Vagina (tissue), 2 donors: ENCODE measurements around the gene TSPAN14. TPM values are rescaled to one million over a fixed set of nuclear protein-coding genes. Genes with fewer than 3 reads are reported as not detected.
"Not testable (repeated sequence)": the region's sequence is repeated elsewhere in the genome, so short reads cannot be mapped to it uniquely, and the experiment has no call there.

ENCODE experiments used
- DNase-seq, 2 donors: peaks; one replicate each; pipeline ENCODE4 v3.0.0-alpha.2; 2017; ENCODE audit errors: extremely low spot score in 2 of 2
- H3K27ac ChIP-seq: fragments of 200-600 bp; sonication (generic); one replicate; pipeline ENCODE4 v1.5.1; 2019
- H3K27me3 ChIP-seq: fragments of 200-600 bp; sonication (generic); one replicate; pipeline ENCODE4 v1.5.1; 2019
- H3K36me3 ChIP-seq, 2 donors: fragments of 200-600 bp; sonication (generic); one replicate each; pipeline ENCODE4 v1.5.1; 2017 to 2019
- H3K4me1 ChIP-seq: fragments of 200-600 bp; sonication (generic); one replicate; pipeline ENCODE4 v1.5.1; 2019
- H3K4me3 ChIP-seq, 2 donors: fragments of 200-600 bp; sonication (generic); 1 replicate in 1 of 2; 2 replicates in 1 of 2; pipeline ENCODE4 v1.5.1; 2016 to 2019
- H3K9me3 ChIP-seq: fragments of 200-600 bp; sonication (generic); one replicate; pipeline ENCODE4 v1.5.1; 2019
- CTCF ChIP-seq, 3 experiments: fragments of 450-650 bp in 2 of 3; fragments of 200-600 bp in 1 of 3; sonication (generic) in 1 of 3; IDR thresholded peaks; one replicate each; pipeline ENCODE4 v1.5.1; 2017 to 2019; ENCODE audit warnings: antibody characterized with exemption in 3 of 3, mild to moderate bottlenecking in 2 of 3, moderate library complexity in 2 of 3
- POLR2A ChIP-seq, 2 donors: fragments of 450-650 bp; IDR thresholded peaks; one replicate each; pipeline ENCODE4 v1.6.1; 2017; ENCODE audit warnings: antibody characterized with exemption in 2 of 2, mild to moderate bottlenecking in 2 of 2, moderate library complexity in 2 of 2
- POLR2AphosphoS5 ChIP-seq, 2 donors: sonication (generic); formaldehyde crosslinking; IDR thresholded peaks; one replicate each; pipeline ENCODE4 v1.9.0; 2017; ENCODE audit warnings: antibody characterized with exemption in 2 of 2, mild to moderate bottlenecking in 2 of 2, low read depth in 1 of 2; ENCODE audit not compliant: insufficient read depth in 1 of 2
- intact Hi-C: fragments of 100-400 bp; cut with DNase I; formaldehyde crosslinking; loops from one replicate; pipeline ENCODE4 v1.15.1; 2023
- total RNA-seq: library from RNA; depleted of rRNA; stranded (reverse); fragments of >200 nt; gene quantifications from one replicate; pipeline ENCODE4 v1.2.3, GENCODE V29; 2016

The TSPAN14 gene
- total RNA-seq, 1 donor from 2014 or later: 98.0 TPM

- no peak for DNase-seq
- Histone ChIP-seq H3K4me1 (peaks cover 28% of the 10 kb centered on the region), H3K4me3 (no peak overlapping the region), H3K27ac (no peak overlapping the region), H3K27me3 (no peaks in the 10 kb centered on the region), H3K36me3 (no peaks in the 10 kb centered on the region), H3K9me3 (no peaks in the 10 kb centered on the region)
- intact Hi-C loops: no loop called here
- no peak for TF ChIP-seq POLR2A (IDR thresholded peaks at IDR 0.05)
- TF ChIP-seq CTCF (IDR thresholded peaks at IDR 0.05): no peak
- TF ChIP-seq POLR2AphosphoS5 (IDR thresholded peaks at IDR 0.05; ENCODE audit: insufficient read depth in 1 of 2, low read depth in 1 of 2): no peak
Observed at GRCh38 chr10:80528901-80529300, 74.8 kb downstream of the TSPAN14 start.

- H3K9me3 ChIP-seq: no peaks in the 10 kb centered on the region
- peaks cover 23% of the 10 kb centered on the region for H3K4me1 ChIP-seq
- no peaks in the 10 kb centered on the region for H3K27me3 ChIP-seq
- intact Hi-C loops: no loop called here
- H3K27ac ChIP-seq: no peak overlapping the region
- DNase-seq: no peak
- H3K4me3 ChIP-seq: no peak overlapping the region
- no peaks in the 10 kb centered on the region for H3K36me3 ChIP-seq
- TF ChIP-seq CTCF (IDR thresholded peaks at IDR 0.05) (no peak), POLR2A (IDR thresholded peaks at IDR 0.05) (no peak), POLR2AphosphoS5 (IDR thresholded peaks at IDR 0.05; ENCODE audit: insufficient read depth in 1 of 2, low read depth in 1 of 2) (no peak)
Observed at GRCh38 chr10:80529604-80530003, 75.5 kb downstream of the TSPAN14 start.

- intact Hi-C loops: no loop called here
- Histone ChIP-seq H3K27ac (no peak overlapping the region), H3K4me3 (no peak overlapping the region), H3K36me3 (no peaks in the 10 kb centered on the region), H3K9me3 (no peaks in the 10 kb centered on the region), H3K27me3 (no peaks in the 10 kb centered on the region), H3K4me1 (peaks cover 23% of the 10 kb centered on the region)
- TF ChIP-seq POLR2AphosphoS5 (IDR thresholded peaks at IDR 0.05; ENCODE audit: insufficient read depth in 1 of 2, low read depth in 1 of 2): no peak
- TF ChIP-seq POLR2A (IDR thresholded peaks at IDR 0.05): no peak
- no peak for TF ChIP-seq CTCF (IDR thresholded peaks at IDR 0.05)
- no peak for DNase-seq
Observed at GRCh38 chr10:80530251-80530650, 76.1 kb downstream of the TSPAN14 start.

GRCh38 chr10:80530816-80531215, 76.7 kb downstream of the TSPAN14 start:
- Histone ChIP-seq H3K27me3 (no peaks in the 10 kb centered on the region), H3K9me3 (no peaks in the 10 kb centered on the region), H3K4me3 (no peak overlapping the region), H3K36me3 (no peaks in the 10 kb centered on the region), H3K4me1 (peaks cover 23% of the 10 kb centered on the region), H3K27ac (no peak overlapping the region)
- no peak for DNase-seq
- TF ChIP-seq POLR2A (IDR thresholded peaks at IDR 0.05) (no peak), POLR2AphosphoS5 (IDR thresholded peaks at IDR 0.05; ENCODE audit: insufficient read depth in 1 of 2, low read depth in 1 of 2) (no peak), CTCF (IDR thresholded peaks at IDR 0.05) (no peak)
- intact Hi-C loops: no loop called here

- no peak overlapping the region for H3K27ac ChIP-seq
- no peak for TF ChIP-seq CTCF (IDR thresholded peaks at IDR 0.05)
- TF ChIP-seq POLR2AphosphoS5 (IDR thresholded peaks at IDR 0.05; ENCODE audit: insufficient read depth in 1 of 2, low read depth in 1 of 2): no peak
- no peak for TF ChIP-seq POLR2A (IDR thresholded peaks at IDR 0.05)
- no peaks in the 10 kb centered on the region for H3K27me3 ChIP-seq
- intact Hi-C loops: no loop called here
- no peaks in the 10 kb centered on the region for H3K36me3 ChIP-seq
- DNase-seq: no peak
- no peaks in the 10 kb centered on the region for H3K9me3 ChIP-seq
- peaks cover 12% of the 10 kb centered on the region for H3K4me1 ChIP-seq
- H3K4me3 ChIP-seq: no peak overlapping the region
Observed at GRCh38 chr10:80532571-80532970, 78.5 kb downstream of the TSPAN14 start.

GRCh38 chr10:80534059-80534458, 79.9 kb downstream of the TSPAN14 start:
- peaks cover 10% of the 10 kb centered on the region for H3K4me1 ChIP-seq
- H3K27me3 ChIP-seq, DNase-seq, H3K36me3 ChIP-seq, H3K27ac ChIP-seq, intact Hi-C loops, H3K4me3 ChIP-seq, H3K9me3 ChIP-seq: not testable (repeated sequence)

- H3K4me1 ChIP-seq: peaks cover 10% of the 10 kb centered on the region
- DNase-seq, H3K27ac ChIP-seq, intact Hi-C loops, H3K36me3 ChIP-seq, H3K4me3 ChIP-seq, H3K9me3 ChIP-seq, H3K27me3 ChIP-seq: not testable (repeated sequence)
Observed at GRCh38 chr10:80534646-80535045, 80.5 kb downstream of the TSPAN14 start.
